ENCODE results near the gene KCNRG.
"Not testable (repeated sequence)": the region's sequence is repeated elsewhere in the genome, so short reads cannot be mapped to it uniquely, and the experiment has no call there.

The KCNRG gene

GRCh38 chr13:49977992-49978391, 37.3 kb upstream of the KCNRG start:
- no peaks in the 10 kb centered on the region for H3K27me3 ChIP-seq (replicated peaks)
- H3K4me3 ChIP-seq (ENCODE audit: low read depth, low read length) = no peak overlapping the region
- DNase-seq = no peak
- H3K27ac ChIP-seq = no peak overlapping the region
- no peaks in the 10 kb centered on the region for H3K36me3 ChIP-seq (replicated peaks)
- no peak for TF ChIP-seq CTCF (IDR thresholded peaks at IDR 0.05; ENCODE audit: low read depth, low read length, missing control alignments)
- in situ Hi-C loops (cut with HindIII; ENCODE audit: low pct_ligation_motif_present, low sequenced_read_pairs) = no loop called here

GRCh38 chr13:49980266-49980665, 35.0 kb upstream of the KCNRG start:
- in situ Hi-C loops (cut with HindIII; ENCODE audit: low pct_ligation_motif_present, low sequenced_read_pairs) = no loop called here
- Histone ChIP-seq H3K4me3 (ENCODE audit: low read depth, low read length) (no peak overlapping the region), H3K27me3 (replicated peaks) (no peaks in the 10 kb centered on the region), H3K36me3 (replicated peaks) (no peaks in the 10 kb centered on the region), H3K27ac (no peak overlapping the region)
- no peak for TF ChIP-seq CTCF (IDR thresholded peaks at IDR 0.05; ENCODE audit: low read depth, low read length, missing control alignments)
- DNase-seq = no peak

- Histone ChIP-seq H3K36me3 (replicated peaks) (no peaks in the 10 kb centered on the region), H3K27ac (no peak overlapping the region), H3K27me3 (replicated peaks) (no peaks in the 10 kb centered on the region), H3K4me3 (ENCODE audit: low read depth, low read length) (no peak overlapping the region)
- no peak for TF ChIP-seq CTCF (IDR thresholded peaks at IDR 0.05; ENCODE audit: low read depth, low read length, missing control alignments)
- in situ Hi-C loops (cut with HindIII; ENCODE audit: low pct_ligation_motif_present, low sequenced_read_pairs) = no loop called here
- no peak for DNase-seq
These were observed 30.1 kb upstream of the KCNRG start for GRCh38 chr13:49985129-49985528.

GRCh38 chr13:49986471-49986870, 28.8 kb upstream of the KCNRG start:
- Histone ChIP-seq H3K36me3 (replicated peaks) (no peaks in the 10 kb centered on the region), H3K4me3 (ENCODE audit: low read depth, low read length) (no peak overlapping the region), H3K27me3 (replicated peaks) (no peaks in the 10 kb centered on the region), H3K27ac (no peak overlapping the region)
- no peak for DNase-seq
- in situ Hi-C loops (cut with HindIII; ENCODE audit: low pct_ligation_motif_present, low sequenced_read_pairs) = no loop called here
- no peak for TF ChIP-seq CTCF (IDR thresholded peaks at IDR 0.05; ENCODE audit: low read depth, low read length, missing control alignments)

- DNase-seq; H3K4me3 ChIP-seq (ENCODE audit: low read depth, low read length); H3K36me3 ChIP-seq (replicated peaks); H3K27me3 ChIP-seq (replicated peaks); H3K27ac ChIP-seq; in situ Hi-C loops (cut with HindIII; ENCODE audit: low pct_ligation_motif_present, low sequenced_read_pairs): not testable (repeated sequence)
These were observed 24.6 kb upstream of the KCNRG start for GRCh38 chr13:49990612-49991011.

GRCh38 chr13:49993111-49993510, 22.1 kb upstream of the KCNRG start:
- in situ Hi-C loops (cut with HindIII; ENCODE audit: low pct_ligation_motif_present, low sequenced_read_pairs) = no loop called here
- no peak for TF ChIP-seq CTCF (IDR thresholded peaks at IDR 0.05; ENCODE audit: low read depth, low read length, missing control alignments)
- Histone ChIP-seq H3K27ac (no peak overlapping the region), H3K4me3 (ENCODE audit: low read depth, low read length) (no peak overlapping the region), H3K36me3 (replicated peaks) (no peaks in the 10 kb centered on the region), H3K27me3 (replicated peaks) (no peaks in the 10 kb centered on the region)
- DNase-seq = no peak
